HG03442 (cell line): ENCODE measurements around the gene SRP72.
"Not testable (repeated sequence)": the region's sequence is repeated elsewhere in the genome, so short reads cannot be mapped to it uniquely, and the experiment has no call there.

Experiments
- ATAC-seq: cut with Tn5 transposase; IDR thresholded peaks from one replicate; pipeline ENCODE4 v1.9.1; 2021; ENCODE audit warnings: mild to moderate bottlenecking, moderate library complexity; ENCODE audit not compliant: unreplicated experiment

SRP72 gene

DNA sequence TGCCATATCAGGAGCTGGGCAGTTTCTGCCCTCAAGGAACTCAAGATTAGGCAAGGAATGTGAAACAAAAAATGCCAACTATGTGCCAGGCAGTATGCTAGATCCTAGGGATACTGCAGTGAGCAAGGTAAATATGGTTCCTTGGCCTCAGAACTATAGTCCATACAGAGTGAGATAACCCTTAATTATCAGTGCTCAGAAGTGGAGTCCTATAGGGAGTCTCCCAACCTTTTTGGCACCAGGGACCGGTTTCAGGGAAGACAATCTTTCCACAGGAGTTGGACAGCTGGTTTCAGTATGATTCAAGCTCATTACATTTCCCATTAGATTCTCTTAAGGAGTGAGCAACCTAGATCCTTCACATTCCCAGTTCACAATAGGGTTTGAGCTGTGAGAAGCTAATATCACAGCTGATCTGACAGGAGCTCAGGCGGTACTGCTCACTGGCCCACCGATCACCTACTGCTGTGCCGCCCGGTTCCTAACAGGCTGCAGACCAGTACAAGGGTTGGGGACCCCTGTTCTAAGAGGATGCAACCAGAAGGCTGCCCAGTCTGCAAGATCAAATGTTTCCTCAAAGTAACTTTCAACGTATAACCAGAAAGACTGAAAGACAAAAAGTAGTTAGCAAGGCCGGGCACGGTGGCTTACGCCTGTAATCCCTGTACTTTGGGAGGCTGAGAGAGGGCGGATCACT is 1.7 kb upstream of the SRP72 start:
- ATAC-seq, result no peak

GRCh38 chr4:56466296-56466761 is 1.1 kb upstream of the SRP72 start:
- not testable (repeated sequence) for ATAC-seq

DNA sequence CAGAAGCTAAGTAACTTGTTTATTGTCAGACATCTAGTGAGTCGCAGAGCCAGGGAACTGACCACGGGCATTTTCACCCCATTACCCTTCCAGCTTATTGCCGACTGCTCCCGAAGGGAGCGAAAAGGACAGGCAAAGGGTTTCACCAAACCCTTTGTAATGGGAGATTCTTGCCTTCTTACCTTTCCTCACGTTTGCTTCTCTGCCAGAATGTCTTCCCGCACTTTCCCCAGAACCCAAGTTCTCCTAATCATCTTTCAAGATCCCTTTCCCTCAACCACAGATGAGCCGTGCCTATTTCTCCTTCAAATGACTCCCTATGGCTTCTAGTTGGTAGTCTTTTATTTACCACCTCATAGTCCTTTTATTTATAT is 520 bp upstream of the SRP72 start:
- ATAC-seq, result no peak

DNA sequence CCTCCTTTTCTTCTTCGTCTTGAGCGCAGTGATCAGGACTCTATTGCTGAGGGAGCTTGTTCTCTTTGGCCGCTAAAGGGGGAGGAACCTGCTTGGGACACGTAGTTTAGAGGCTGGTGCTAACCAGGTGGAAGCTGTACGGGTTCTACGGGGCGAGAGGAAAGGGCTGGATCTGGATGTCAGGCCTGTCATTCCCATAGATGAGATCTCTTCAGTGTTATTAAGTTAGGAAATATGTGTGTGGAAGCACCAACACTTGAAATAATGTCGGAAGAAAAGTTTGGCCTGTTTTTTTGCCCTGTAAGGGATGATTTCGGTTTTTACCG is 643 bp downstream of the SRP72 start:
- ATAC-seq, result peak; percentile 40

DNA sequence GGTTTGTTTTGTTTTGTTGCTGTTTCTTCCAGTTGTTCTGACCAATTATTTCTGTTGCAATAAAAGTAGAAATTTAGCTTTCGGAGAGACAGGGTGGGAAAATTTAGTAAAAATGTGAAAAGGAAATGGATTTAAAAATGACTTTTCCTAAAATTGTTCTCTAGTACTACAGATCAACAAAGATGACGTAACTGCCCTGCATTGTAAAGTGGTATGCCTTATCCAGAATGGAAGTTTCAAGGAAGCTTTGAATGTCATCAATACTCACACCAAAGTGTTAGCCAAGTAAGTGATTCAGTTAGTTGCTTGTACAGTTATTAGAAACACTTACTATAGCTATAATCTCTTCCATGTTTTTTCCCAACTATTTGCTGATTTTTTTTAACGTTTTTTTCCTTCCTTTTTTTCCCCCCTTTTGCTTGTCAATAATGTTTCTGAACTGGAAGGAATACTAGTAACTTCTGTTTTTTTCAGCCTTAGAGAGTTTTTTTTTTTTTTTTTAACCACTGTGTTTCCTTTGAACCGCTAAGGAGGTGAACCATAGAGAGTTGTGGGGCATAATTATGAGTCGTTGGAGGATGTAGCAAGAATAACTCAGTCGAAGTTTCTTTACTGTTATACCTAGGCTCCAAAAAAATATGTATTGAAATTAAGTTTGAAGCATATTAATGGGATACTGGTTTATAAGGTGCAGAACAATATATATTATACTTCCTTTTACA is 2.2 kb downstream of the SRP72 start:
- no peak for ATAC-seq

GRCh38 chr4:56475917-56476316 is 8.5 kb downstream of the SRP72 start:
- ATAC-seq, result no peak

- no peak for ATAC-seq
Observed at GRCh38 chr4:56477192-56477702, 9.8 kb downstream of the SRP72 start.

DNA sequence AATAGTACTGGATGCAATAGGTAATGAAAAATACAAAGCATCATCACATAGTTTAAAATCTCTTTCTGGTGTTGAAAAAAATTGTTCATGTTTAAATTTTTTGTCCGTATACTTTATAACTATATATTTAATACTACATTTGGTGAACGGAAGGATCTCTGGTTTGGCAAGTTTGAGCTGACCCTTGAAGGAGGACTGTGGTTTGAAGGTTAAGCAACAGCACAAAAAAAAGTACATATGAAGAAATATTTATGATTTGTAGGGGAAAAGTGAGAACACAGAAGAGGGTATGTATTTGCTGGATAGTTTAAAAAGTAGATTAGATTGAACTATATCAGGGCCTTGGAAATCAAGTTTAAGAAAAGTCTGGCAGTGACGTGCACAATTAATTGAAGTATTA is 13.3 kb downstream of the SRP72 start:
- ATAC-seq, result no peak

- no peak for ATAC-seq
Observed at GRCh38 chr4:56496241-56496640, 28.8 kb downstream of the SRP72 start.

DNA sequence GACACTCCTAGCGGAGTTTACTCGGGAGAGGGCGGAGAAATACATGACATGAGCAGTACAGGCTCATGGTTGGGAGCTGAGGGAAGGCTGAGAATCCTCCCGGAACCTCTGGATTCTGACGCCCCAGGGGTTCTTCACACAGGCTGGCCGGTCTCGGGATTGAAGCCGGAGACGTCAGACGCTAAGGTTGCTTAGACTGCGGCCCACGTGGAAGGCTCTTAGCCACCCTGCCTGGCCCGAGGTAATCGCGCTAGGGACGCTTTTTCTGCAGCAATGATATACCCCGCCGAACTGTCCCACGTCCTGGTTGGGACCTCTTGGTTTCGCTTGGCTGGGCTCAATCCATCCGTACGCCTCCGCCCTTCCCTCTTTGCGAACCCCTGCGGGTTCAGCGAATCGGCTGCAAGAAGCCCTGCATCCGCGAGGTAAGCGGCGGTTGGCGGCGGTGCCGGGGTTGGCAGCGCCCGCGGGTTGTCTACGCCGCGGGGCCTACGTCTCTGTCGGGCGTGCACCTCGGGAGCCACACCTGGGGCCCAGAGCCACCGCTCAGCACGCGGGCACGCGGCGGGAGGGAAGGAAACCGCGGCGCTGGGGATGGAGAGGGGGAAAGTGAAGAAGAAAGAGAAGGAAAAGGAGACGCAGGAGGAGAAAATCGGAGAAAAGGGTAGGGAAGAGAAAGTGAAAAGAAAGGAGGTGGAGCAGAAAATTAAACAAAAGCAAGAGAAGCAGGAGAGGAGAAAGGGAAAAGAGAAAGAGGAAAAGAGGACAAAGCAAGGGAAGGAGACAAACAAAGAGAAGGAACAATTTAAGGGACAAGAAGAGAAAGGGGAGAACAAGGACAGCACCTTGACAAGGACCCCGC is 38.1 kb downstream of the SRP72 start, which contains the start of gene ARL9:
ARL9 (plus strand) TSS at position 523 of the 862 bp plus-strand sequence; CDS start at position 595, 72 bp downstream.
- ATAC-seq, result peak; percentile 63

- ATAC-seq, result no peak
Observed at GRCh38 chr4:56511098-56511497, 43.7 kb downstream of the SRP72 start.

GRCh38 chr4:56512166-56512565 is 44.7 kb downstream of the SRP72 start:
- ATAC-seq, result no peak

DNA sequence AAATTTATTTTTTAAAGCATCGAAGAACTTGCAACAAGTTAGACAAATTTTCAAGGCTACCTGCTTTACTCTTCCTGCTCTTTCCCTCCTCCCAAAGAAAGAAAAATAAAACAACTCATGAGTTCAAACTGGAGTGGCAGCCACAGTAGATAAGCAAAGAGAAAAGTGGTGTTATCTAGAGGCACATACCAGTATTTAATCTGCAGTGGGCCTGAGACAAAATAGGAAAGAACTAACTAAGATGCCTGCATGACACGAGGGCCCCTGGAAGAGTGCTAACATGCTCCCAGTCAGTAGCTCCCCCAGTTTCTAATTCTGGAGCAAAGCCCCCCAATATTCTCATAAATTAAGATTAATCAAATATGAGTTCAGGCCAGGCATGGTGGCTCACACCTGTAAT is 46.1 kb downstream of the SRP72 start:
- no peak for ATAC-seq

DNA sequence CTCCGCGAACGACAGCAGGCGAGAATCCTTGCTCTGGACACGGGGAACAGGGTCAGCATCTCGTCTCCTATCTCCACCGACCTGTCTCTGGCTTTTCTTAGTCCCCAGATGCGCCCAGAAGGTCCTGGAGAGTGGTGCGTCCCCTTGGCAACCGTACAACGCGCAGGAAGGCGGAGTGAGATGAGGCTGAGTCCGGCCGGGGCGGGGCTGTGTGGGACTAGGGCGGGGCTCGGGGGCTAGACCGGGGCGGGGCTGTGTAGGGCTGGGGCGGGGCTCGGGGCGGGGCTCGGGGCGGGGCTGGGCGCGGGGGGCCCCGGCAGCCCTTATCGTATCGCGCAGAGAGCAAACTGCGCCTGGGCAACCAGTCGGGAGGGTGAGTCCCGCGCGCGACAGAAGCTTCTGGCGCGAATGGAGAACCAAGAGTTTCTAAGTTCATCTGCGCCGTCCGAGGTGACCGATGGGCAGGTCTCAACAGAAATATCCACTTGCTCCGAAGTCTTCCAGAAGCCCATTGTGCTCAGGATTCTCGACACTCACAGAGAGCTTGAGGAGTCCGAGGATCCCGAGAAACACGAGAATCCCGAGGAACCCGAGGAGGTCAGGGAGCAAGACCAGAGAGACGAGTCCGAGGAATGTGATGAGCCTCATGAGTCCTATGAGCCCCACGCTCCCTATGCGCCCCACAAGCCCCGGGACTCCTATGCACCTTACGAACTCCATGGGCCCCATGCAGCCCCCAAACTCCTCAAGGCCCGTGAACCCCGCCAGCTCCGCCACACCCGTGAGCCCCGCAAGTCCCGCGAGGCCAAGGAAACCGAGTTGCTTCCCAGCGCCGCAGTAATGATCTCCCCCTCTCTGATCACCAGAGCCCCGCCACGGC is 63.1 kb downstream of the SRP72 start:
- ATAC-seq, result peak; percentile 91

GRCh38 chr4:56531149-56531770 is 63.8 kb downstream of the SRP72 start:
- ATAC-seq, result no peak

DNA sequence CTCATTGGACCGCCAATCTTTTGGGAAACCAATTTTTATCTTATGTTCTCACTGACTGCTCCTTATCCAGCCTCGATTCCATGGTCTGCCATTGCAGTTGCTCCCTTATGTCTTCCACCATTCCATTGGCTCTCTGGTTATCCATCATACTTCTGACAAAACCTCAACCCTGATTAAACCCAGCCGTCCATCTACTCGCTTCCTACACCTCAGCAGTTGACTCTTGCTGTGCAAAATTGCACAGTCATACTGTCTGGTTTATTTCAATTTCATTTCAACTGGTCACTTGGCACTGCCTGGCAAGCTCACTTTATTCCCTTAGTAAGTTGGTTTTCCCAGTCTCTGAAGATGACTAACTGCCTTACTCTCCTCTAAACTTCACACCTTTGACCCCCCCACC is 64.4 kb downstream of the SRP72 start:
- ATAC-seq, result no peak

DNA sequence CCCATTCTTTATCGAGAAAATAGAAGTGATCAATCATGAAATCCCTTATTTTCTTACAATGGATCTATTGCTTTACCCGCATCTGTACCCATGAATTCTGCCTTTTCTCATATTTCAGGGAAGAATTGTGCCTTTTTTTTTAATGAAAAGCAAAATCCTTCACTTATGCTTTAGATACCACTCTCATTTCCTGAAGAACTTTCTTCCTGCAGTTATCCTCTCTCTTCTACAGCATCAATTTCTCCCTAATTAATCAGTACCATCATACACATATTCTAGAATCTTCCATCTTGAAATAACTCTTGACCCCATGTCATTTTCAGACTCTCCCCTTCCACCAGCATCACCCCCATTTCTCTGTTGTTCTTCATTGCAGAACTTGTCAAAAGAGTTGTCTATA is 64.8 kb downstream of the SRP72 start:
- no peak for ATAC-seq

- no peak for ATAC-seq
Observed at GRCh38 chr4:56535915-56536314, 68.5 kb downstream of the SRP72 start.

- no peak for ATAC-seq
Observed at GRCh38 chr4:56537147-56537546, 69.7 kb downstream of the SRP72 start.

- ATAC-seq, result no peak
Observed at GRCh38 chr4:56540826-56541225, 73.4 kb downstream of the SRP72 start.
